GM12878 (cell line): ENCODE measurements around the gene KCNH6. TPM values are rescaled to one million over a fixed set of nuclear protein-coding genes. Genes with fewer than 3 reads are reported as not detected.
A peak's percentile ranks its signal among the peaks of the same experiment; 100 is the strongest.

Experiments
- ATAC-seq: fragments of 200-7000 bp; cut with Tn5 transposase; 3 replicates; pipeline ENCODE4 v1.9.1; 2020; ENCODE audit warnings: mild to moderate bottlenecking, moderate library complexity
- BruUV-seq: library from RNA; stranded (reverse); fragments of 400-500 nt; replicated peaks from 2 replicates; lab custom pipeline; 2021; lab: Mats Ljungman, UMichigan
- CTCF ChIA-PET: fragments of 300-600 bp; sonication (Branson Sonifier 250); formaldehyde crosslinking; extraction: SDS; loops from one replicate; lab custom pipeline; 2021; ENCODE audit warnings: inconsistent platforms; lab: Yijun Ruan, JAX
- POLR2A ChIA-PET: fragments of 350-600 bp; formaldehyde crosslinking; extraction: SDS; loops from one replicate; lab custom pipeline; 2021; ENCODE audit warnings: inconsistent platforms; lab: Charles Lee
- RAD21 ChIA-PET: fragments of 300-600 bp; sonication (Branson Sonifier 250); formaldehyde crosslinking; loops from one replicate; lab custom pipeline; 2023; ENCODE audit warnings: antibody characterized with exemption; ENCODE audit not compliant: unreplicated experiment; lab: Charles Lee
- SMC1A ChIA-PET: fragments of 300-600 bp; sonication (Branson Sonifier 250); formaldehyde crosslinking; loops from one replicate; lab custom pipeline; 2023; ENCODE audit not compliant: unreplicated experiment, uncharacterized antibody; lab: Charles Lee
- DNase-seq: peaks from one replicate; pipeline ENCODE4 v3.0.0-alpha.2; 2011; ENCODE audit warnings: low read depth, low spot score
- FAIRE-seq: peaks from 3 replicates; lab custom pipeline; 2011; peaks lifted over from hg19 to GRCh38; lab: Jason Lieb, UNC
- H2AFZ ChIP-seq: 2 replicates; pipeline ENCODE4 v1.6.0; 2011; ENCODE audit warnings: low read depth, low read length, control low read depth; ENCODE audit not compliant: control insufficient read depth
- H3K27ac ChIP-seq: 2 replicates; pipeline ENCODE4 v1.5.1; 2011; ENCODE audit warnings: control low read depth; ENCODE audit not compliant: control insufficient read depth, insufficient read depth
- H3K27me3 ChIP-seq, 2 experiments: replicated peaks in 1 of 2; 2 replicates each; pipeline versions ENCODE4 v1.6.0 to v1.6.1; 2011; ENCODE audit warnings: low read length in 1 of 2; ENCODE audit not compliant: control insufficient read depth in 2 of 2, insufficient read depth in 2 of 2
- H3K36me3 ChIP-seq, 2 experiments: 2 replicates each; pipeline ENCODE4 v1.5.1; 2011; ENCODE audit warnings: low read length in 1 of 2; ENCODE audit not compliant: control insufficient read depth in 2 of 2, insufficient read depth in 2 of 2
- H3K4me1 ChIP-seq: 2 replicates; pipeline ENCODE4 v1.6.1; 2011; ENCODE audit warnings: mild to moderate bottlenecking, low read length, moderate library complexity, mixed read lengths; ENCODE audit not compliant: control insufficient read depth, insufficient read depth
- H3K4me2 ChIP-seq: 2 replicates; pipeline ENCODE4 v1.6.0; 2011; ENCODE audit warnings: control low read depth; ENCODE audit not compliant: control insufficient read depth, insufficient read depth
- H3K4me3 ChIP-seq: fragments of 200-600 bp; sonication (generic); 2 replicates; pipeline ENCODE4 v1.5.1; 2016
- H3K79me2 ChIP-seq: 2 replicates; pipeline ENCODE4 v1.6.0; 2011; ENCODE audit warnings: low read length; ENCODE audit not compliant: control insufficient read depth, insufficient read depth
- H3K9ac ChIP-seq: 2 replicates; pipeline ENCODE4 v1.8.0; 2011; ENCODE audit warnings: low read length, control low read depth, mixed read lengths; ENCODE audit not compliant: control insufficient read depth, insufficient read depth
- H3K9me3 ChIP-seq: replicated peaks from 3 replicates; pipeline ENCODE4 v1.5.1; 2011; ENCODE audit warnings: mild to moderate bottlenecking, low read length; ENCODE audit not compliant: control insufficient read depth, insufficient read depth
- H4K20me1 ChIP-seq: 2 replicates; pipeline ENCODE4 v1.6.0; 2011; ENCODE audit not compliant: control insufficient read depth, insufficient read depth
- BRCA1 ChIP-seq: IDR thresholded peaks from 2 replicates; pipeline ENCODE4 v1.6.1; 2011; ENCODE audit warnings: low read depth, low read length, improper control_type of control experiment
- CBFB ChIP-seq: IDR thresholded peaks from 2 replicates; pipeline ENCODE4 v1.6.1; 2016; ENCODE audit warnings: antibody characterized with exemption, low read depth
- CBX3 ChIP-seq: fragments of 200-600 bp; sonication (generic); IDR thresholded peaks from 2 replicates; pipeline ENCODE4 v1.6.1; 2016; ENCODE audit warnings: low read depth, borderline replicate concordance
- FOS ChIP-seq: IDR thresholded peaks from 3 replicates; pipeline ENCODE4 v1.6.1; 2011; ENCODE audit warnings: borderline replicate concordance; ENCODE audit not compliant: insufficient read length; ENCODE audit errors: extremely low read depth
- NBN ChIP-seq: fragments of 450-650 bp; IDR thresholded peaks from 2 replicates; pipeline ENCODE4 v1.6.1; 2016
- PRDM15 ChIP-seq: fragments of 450-650 bp; formaldehyde crosslinking; IDR thresholded peaks from 2 replicates; pipeline ENCODE4 v1.4.0; 2020; ENCODE audit warnings: mild to moderate bottlenecking, moderate library complexity
- RAD21 ChIP-seq: IDR thresholded peaks from 2 replicates; pipeline ENCODE4 v1.6.1; 2011; ENCODE audit warnings: mild to moderate bottlenecking, low read depth, low read length, moderate library complexity; ENCODE audit not compliant: insufficient read depth
- RAD51 ChIP-seq: fragments of 450-650 bp; IDR thresholded peaks from 2 replicates; pipeline ENCODE4 v1.6.1; 2016; ENCODE audit warnings: moderate library complexity, mild to moderate bottlenecking, inconsistent platforms
- SIN3A ChIP-seq: IDR thresholded peaks from 2 replicates; pipeline ENCODE4 v1.6.1; 2012; ENCODE audit warnings: low read depth, low read length, improper control_type of control experiment
- SMAD1 ChIP-seq: fragments of 450-650 bp; IDR thresholded peaks from 2 replicates; pipeline ENCODE4 v1.6.1; 2018; ENCODE audit warnings: mild to moderate bottlenecking, low read depth; ENCODE audit not compliant: partially characterized antibody
- ZSCAN29 ChIP-seq: fragments of 450-650 bp; IDR thresholded peaks from 2 replicates; pipeline ENCODE4 v1.6.1; 2017; ENCODE audit warnings: mild to moderate bottlenecking, moderate library complexity
- WGBS: methylation state at CpG from one replicate; pipeline ENCODE4 v1.1.6; 2016; ENCODE audit warnings: low lambda C conversion rate; ENCODE audit not compliant: insufficient replicate concordance, insufficient coverage; ENCODE audit errors: missing lambda C conversion rate; 5-methylcytosine and 5-hydroxymethylcytosine counted together
- in situ Hi-C: fragments of 300-500 bp; cut with MboI; formaldehyde crosslinking; loops from 9 replicates; pipeline ENCODE4 v1.14.3; 2018; ENCODE audit warnings: mixed read lengths
- intact Hi-C: fragments of 100-400 bp; cut with micrococcal nuclease; formaldehyde crosslinking; loops from one replicate; pipeline ENCODE4 v1.14.2; 2022; ENCODE audit not compliant: unreplicated experiment
- polyA plus RNA-seq, 11 experiments: library from polyadenylated mRNA; depleted of rRNA in 4 of 11; unstranded in 6 of 11; stranded (reverse) in 5 of 11; fragments of >200 nt; fragmentation: Nextera tagmentation in 4 of 11; fragmentation: Illumina TruSeq in 1 of 11; extraction: Ambion mirVana in 4 of 11; extraction: Trizol in 1 of 11; gene quantifications; 1 replicate in 1 of 11; 2 replicates in 10 of 11; pipeline versions ENCODE4 v1.2.1 to v1.2.3, GENCODE V29; 2011 to 2016; ENCODE audit warnings: inconsistent platforms in 2 of 11, missing spikeins in 2 of 11, low read depth in 1 of 11
- total RNA-seq, 4 experiments: library from RNA; depleted of rRNA in 3 of 4; stranded (reverse); fragments of >200 nt in 3 of 4; fragmentation: Illumina TruSeq in 1 of 4; extraction: Trizol in 1 of 4; gene quantifications; 2 replicates each; pipeline versions ENCODE4 v1.2.1 to v1.2.3, GENCODE V29; 2013 to 2021

Gene KCNH6
- total and polyA plus RNA-seq, 10 of the 15 experiments (the other 5 are each of a cell fraction or from before 2014, with no cell fraction given) = not detected

- Histone ChIP-seq H3K27ac (no peak overlapping the region), H3K4me1 (no peaks in the 10 kb centered on the region), H3K27me3 (no peaks in the 10 kb centered on the region), H3K79me2 (peaks cover 30% of the 10 kb centered on the region), H2AFZ (no peak overlapping the region), H3K4me3 (no peak overlapping the region), H4K20me1 (peaks cover 2% of the 10 kb centered on the region), H3K4me2 (no peak overlapping the region), H3K9me3 (no peaks in the 10 kb centered on the region), H3K36me3 (peaks cover 0 to 5% of the 10 kb centered on the region in 2 experiments; a peak in 2 of 4 replicates), H3K9ac (no peak overlapping the region)
- RAD21 ChIA-PET = no interaction called here
- TF ChIP-seq SMAD1 = no peak
- TF ChIP-seq ZSCAN29 = no peak
- TF ChIP-seq RAD21 = no peak
- TF ChIP-seq SIN3A = no peak
- TF ChIP-seq PRDM15 (CRISPR knock-in tag) = no peak
- no peak for TF ChIP-seq RAD51
- no peak for TF ChIP-seq BRCA1
- no peak for TF ChIP-seq CBFB
- TF ChIP-seq CBX3 = no peak
- TF ChIP-seq NBN = no peak
- TF ChIP-seq FOS = no peak
- 94% methylated on average over 1 of the region's 1 CpG for WGBS
- CTCF ChIA-PET = interaction anchor here (1.0 to 1.5 kb wide), 2 partner anchors 94 to 146 kb away, joined by 3 to 7 read pairs; no protein-coding TSS in a partner anchor
- POLR2A ChIA-PET = no interaction called here
- no peak for ATAC-seq
- SMC1A ChIA-PET = no interaction called here
- FAIRE-seq = peak; percentile 65
- DNase-seq = no peak
- intact Hi-C loops (no loop called here), in situ Hi-C loops (no loop called here)
- BruUV-seq = no TSS peak
Observed at GRCh38 chr17:63571632-63572310, 48.6 kb downstream of the KCNH6 start.
